GM12878 (cell line): ENCODE measurements around the gene PCDHB16.

Source experiments
- CTCF ChIP-seq, 3 experiments: IDR thresholded peaks in 2 of 3; conservative IDR thresholded peaks in 1 of 3; 2 replicates each; pipeline ENCODE4 v1.5.1; 2011; ENCODE audit warnings: low read depth in 3 of 3, low read length in 3 of 3, mild to moderate bottlenecking in 3 of 3, control low read depth in 2 of 3, moderate library complexity in 2 of 3, inconsistent platforms in 1 of 3, mixed read lengths in 1 of 3; ENCODE audit not compliant: control insufficient read depth in 2 of 3, insufficient read depth in 1 of 3; ENCODE audit errors: extremely low read depth in 1 of 3
- EZH2 ChIP-seq: IDR thresholded peaks from 2 replicates; pipeline ENCODE4 v1.6.1; 2012; ENCODE audit warnings: low read depth, mild to moderate bottlenecking, control low read depth, inconsistent platforms, low read length, borderline replicate concordance; ENCODE audit not compliant: control insufficient read depth
- MTA3 ChIP-seq: IDR thresholded peaks from 2 replicates; pipeline ENCODE4 v1.6.1; 2012; ENCODE audit warnings: low read length, inconsistent platforms, borderline replicate concordance
- MYC ChIP-seq: IDR thresholded peaks from 2 replicates; pipeline ENCODE4 v1.6.1; 2011; ENCODE audit warnings: mild to moderate bottlenecking, low read length, moderate library complexity, inconsistent platforms; ENCODE audit not compliant: insufficient read depth, insufficient replicate concordance, insufficient read length, severe bottlenecking
- NFYB ChIP-seq: IDR thresholded peaks from 2 replicates; pipeline ENCODE4 v1.6.1; 2011; ENCODE audit warnings: low read depth, mild to moderate bottlenecking, low read length, improper control_type of control experiment, moderate library complexity; ENCODE audit not compliant: insufficient read depth
- PAX5 ChIP-seq: IDR thresholded peaks from 2 replicates; pipeline ENCODE4 v1.6.1; 2011; ENCODE audit warnings: low read depth, low read length, borderline replicate concordance
- SMC3 ChIP-seq: IDR thresholded peaks from 2 replicates; pipeline ENCODE4 v1.6.1; 2011; ENCODE audit warnings: low read length, improper control_type of control experiment, borderline replicate concordance

DNA sequence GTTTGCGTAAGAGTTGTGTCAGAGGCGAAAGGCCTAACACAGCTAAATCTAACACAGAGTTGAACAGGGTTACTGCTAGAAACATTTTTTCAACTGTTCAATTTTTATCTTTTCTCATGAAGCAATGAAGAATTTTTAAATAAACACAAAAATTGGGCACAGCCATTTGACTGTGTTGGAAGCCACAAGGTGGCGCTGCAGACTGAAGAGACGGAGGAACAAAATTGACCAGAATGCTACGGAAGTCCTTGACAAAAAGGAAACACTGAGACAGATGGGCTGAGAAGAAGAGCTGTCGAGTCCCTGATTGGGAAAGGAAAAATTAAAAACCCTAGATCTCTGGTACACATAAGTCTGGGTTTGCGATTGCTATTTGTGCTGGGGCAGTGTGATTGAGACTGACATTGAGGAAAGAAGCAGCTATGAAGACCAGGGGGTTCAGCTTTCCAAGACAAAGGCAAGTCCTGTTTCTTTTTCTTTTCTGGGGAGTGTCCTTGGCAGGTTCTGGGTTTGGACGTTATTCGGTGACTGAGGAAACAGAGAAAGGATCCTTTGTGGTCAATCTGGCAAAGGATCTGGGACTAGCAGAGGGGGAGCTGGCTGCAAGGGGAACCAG, 4.8 kb downstream of the PCDHB16 start, which contains the start of gene PCDHB9:
- no peak for TF ChIP-seq EZH2
- no peak for TF ChIP-seq NFYB
- TF ChIP-seq CTCF (IDR thresholded peaks at IDR 0.05 in 2 of 3, conservative IDR thresholded peaks at IDR 0.05 in 1 of 3; ENCODE audit: control insufficient read depth in 2 of 3, extremely low read depth in 1 of 3, insufficient read depth in 1 of 3, low read depth in 3 of 3, low read length in 3 of 3), result peak in 2 of 3 experiments; percentile 22 to 32; a peak in 2 of 6 replicates
- TF ChIP-seq MTA3, result no peak
- TF ChIP-seq PAX5, result no peak
- no peak for TF ChIP-seq SMC3
- no peak for TF ChIP-seq MYC
